LNCAP (cell line): ENCODE data around the gene KCNA5.

ENCODE experiments used
- CTCF ChIP-seq: fragments of 450-650 bp; IDR thresholded peaks from 2 replicates; pipeline ENCODE4 v1.5.1; 2017; ENCODE audit warnings: mild to moderate bottlenecking

The KCNA5 gene

GRCh38 chr12:5017638-5018348 is 25.9 kb upstream of the KCNA5 start:
- no peak for TF ChIP-seq CTCF

- no peak for TF ChIP-seq CTCF
These were observed 25.0 kb upstream of the KCNA5 start for GRCh38 chr12:5018677-5019076.

GRCh38 chr12:5022025-5022424 is 21.7 kb upstream of the KCNA5 start:
- no peak for TF ChIP-seq CTCF

- TF ChIP-seq CTCF: peak; percentile 87
These were observed 21.1 kb upstream of the KCNA5 start for GRCh38 chr12:5022465-5023061.

GRCh38 chr12:5023842-5024241 is 19.8 kb upstream of the KCNA5 start:
- TF ChIP-seq CTCF: no peak

GRCh38 chr12:5026342-5026938 is 17.2 kb upstream of the KCNA5 start:
- TF ChIP-seq CTCF: no peak

- TF ChIP-seq CTCF: no peak
These were observed 16.4 kb upstream of the KCNA5 start for GRCh38 chr12:5027046-5027821.
